Breast epithelium (tissue), 4 donors: ENCODE results near the gene ADARB2. TPM values are rescaled to one million over a fixed set of nuclear protein-coding genes. Genes with fewer than 3 reads are reported as not detected.

ENCODE experiments used
- DNase-seq, 2 donors: peaks; one replicate each; pipeline ENCODE4 v3.0.0-alpha.2; 2019; ENCODE audit warnings: low spot score in 2 of 2
- H3K27ac ChIP-seq, 2 donors: fragments of 200-600 bp; sonication (generic) in 1 of 2; one replicate each; pipeline ENCODE4 v1.5.1; 2016 to 2019; ENCODE audit warnings: mild to moderate bottlenecking in 1 of 2
- H3K27me3 ChIP-seq, 2 donors: fragments of 200-600 bp; sonication (generic) in 1 of 2; one replicate each; pipeline versions ENCODE4 v1.5.1 to v1.6.0; 2017 to 2019; ENCODE audit warnings: control low read depth in 1 of 2, mild to moderate bottlenecking in 1 of 2
- H3K36me3 ChIP-seq: fragments of 200-600 bp; one replicate; pipeline ENCODE4 v1.5.1; 2019
- H3K4me1 ChIP-seq, 2 donors: fragments of 200-600 bp; sonication (generic); one replicate each; pipeline ENCODE4 v1.5.1; 2016 to 2019; ENCODE audit warnings: control low read depth in 1 of 2
- H3K4me3 ChIP-seq, 3 donors: fragments of 200-600 bp; sonication (generic); 1 replicate in 2 of 3; 2 replicates in 1 of 3; pipeline ENCODE4 v1.5.1; 2016 to 2019; ENCODE audit warnings: mild to moderate bottlenecking in 3 of 3, moderate library complexity in 2 of 3
- H3K9me3 ChIP-seq, 2 donors: fragments of 200-600 bp; sonication (generic) in 1 of 2; one replicate each; pipeline ENCODE4 v1.5.1; 2016 to 2019; ENCODE audit warnings: control low read depth in 1 of 2
- POLR2A ChIP-seq: fragments of 450-650 bp; IDR thresholded peaks from one replicate; pipeline ENCODE4 v1.6.1; 2016; ENCODE audit warnings: antibody characterized with exemption, mild to moderate bottlenecking, moderate library complexity
- POLR2AphosphoS5 ChIP-seq, 3 donors: sonication (generic); formaldehyde crosslinking; IDR thresholded peaks; one replicate each; pipeline ENCODE4 v1.6.1; 2017; ENCODE audit warnings: antibody characterized with exemption in 3 of 3
- intact Hi-C: fragments of 100-400 bp; cut with DNase I; formaldehyde crosslinking; loops from one replicate; pipeline ENCODE4 v1.15.1; 2023; ENCODE audit warnings: low total_unique reads
- total RNA-seq, 3 donors: library from RNA; depleted of rRNA; stranded (reverse); fragments of >200 nt; gene quantifications; one replicate each; pipeline ENCODE4 v1.1.0, GENCODE V29; 2016
- TF ChIP-seq, protein P1 (sequence below), 3 donors: fragments of 450-650 bp; IDR thresholded peaks; one replicate each; pipeline ENCODE4 v1.5.1; 2016 to 2017; ENCODE audit warnings: antibody characterized with exemption in 3 of 3, mild to moderate bottlenecking in 3 of 3, moderate library complexity in 3 of 3

The ADARB2 gene
- total RNA-seq, 3 donors from 2014 or later: 0.32 to 3.9 (median 2.0) TPM

DNA sequence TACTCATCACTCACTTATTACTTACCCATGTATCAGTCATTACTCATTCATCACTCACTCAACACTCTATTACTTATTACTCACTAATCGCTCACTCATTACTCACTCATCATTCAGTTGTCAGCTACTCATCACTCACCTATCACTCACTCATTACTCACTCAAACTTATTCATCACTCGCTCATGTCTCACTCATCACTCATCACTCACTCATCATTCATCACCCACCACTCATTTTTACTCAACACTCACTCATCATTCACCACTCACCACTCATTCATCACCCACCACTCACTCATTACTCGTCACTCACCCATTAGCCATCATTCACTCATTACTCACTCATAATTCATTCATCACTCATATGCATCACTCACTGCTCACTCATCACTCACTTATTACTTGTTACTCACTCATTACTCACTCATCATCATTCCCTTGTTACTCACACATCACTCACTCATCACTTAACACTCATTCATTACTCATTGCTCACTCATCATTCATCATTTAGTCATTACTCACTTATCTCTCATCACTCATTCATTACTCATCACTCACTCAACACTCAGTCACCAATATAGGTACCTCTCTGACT is 237.9 kb downstream of the ADARB2 start:
- TF ChIP-seq POLR2AphosphoS5 (IDR thresholded peaks at IDR 0.05) (no peak), POLR2A (no peak)
- TF ChIP-seq, protein P1, sequence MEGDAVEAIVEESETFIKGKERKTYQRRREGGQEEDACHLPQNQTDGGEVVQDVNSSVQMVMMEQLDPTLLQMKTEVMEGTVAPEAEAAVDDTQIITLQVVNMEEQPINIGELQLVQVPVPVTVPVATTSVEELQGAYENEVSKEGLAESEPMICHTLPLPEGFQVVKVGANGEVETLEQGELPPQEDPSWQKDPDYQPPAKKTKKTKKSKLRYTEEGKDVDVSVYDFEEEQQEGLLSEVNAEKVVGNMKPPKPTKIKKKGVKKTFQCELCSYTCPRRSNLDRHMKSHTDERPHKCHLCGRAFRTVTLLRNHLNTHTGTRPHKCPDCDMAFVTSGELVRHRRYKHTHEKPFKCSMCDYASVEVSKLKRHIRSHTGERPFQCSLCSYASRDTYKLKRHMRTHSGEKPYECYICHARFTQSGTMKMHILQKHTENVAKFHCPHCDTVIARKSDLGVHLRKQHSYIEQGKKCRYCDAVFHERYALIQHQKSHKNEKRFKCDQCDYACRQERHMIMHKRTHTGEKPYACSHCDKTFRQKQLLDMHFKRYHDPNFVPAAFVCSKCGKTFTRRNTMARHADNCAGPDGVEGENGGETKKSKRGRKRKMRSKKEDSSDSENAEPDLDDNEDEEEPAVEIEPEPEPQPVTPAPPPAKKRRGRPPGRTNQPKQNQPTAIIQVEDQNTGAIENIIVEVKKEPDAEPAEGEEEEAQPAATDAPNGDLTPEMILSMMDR (IDR thresholded peaks at IDR 0.05): no peak

DNA sequence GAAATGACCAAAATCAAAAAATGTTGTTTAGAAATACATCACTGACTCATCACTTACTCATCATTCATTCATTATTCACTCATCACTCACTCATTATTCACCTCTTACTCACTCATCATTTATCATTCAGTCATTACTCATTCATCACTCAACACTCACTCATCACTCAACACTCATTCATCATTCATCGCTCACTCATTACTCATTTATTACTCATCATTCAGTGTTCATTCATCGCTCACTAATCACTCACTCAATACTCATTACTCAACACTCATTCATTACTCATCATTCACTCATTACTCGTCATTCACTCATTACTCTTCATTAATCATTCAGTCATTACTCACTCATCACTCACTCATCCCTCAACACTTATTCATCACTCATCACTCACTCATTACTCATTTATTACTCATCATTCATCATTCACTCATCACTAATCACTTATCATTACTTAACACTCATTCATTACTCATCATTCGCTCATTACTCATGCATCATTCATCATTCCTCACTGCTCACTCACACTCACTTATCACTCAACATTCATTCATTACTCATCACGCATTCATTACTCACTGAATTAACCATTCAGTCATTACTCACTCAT is 238.5 kb downstream of the ADARB2 start:
- intact Hi-C loops: no loop called here
- Histone ChIP-seq H3K27me3 (no peaks in the 10 kb centered on the region), H3K4me3 (no peak overlapping the region), H3K9me3 (no peaks in the 10 kb centered on the region), H3K4me1 (no peaks in the 10 kb centered on the region), H3K36me3 (no peaks in the 10 kb centered on the region), H3K27ac (no peak overlapping the region)
- TF ChIP-seq POLR2A: no peak
- TF ChIP-seq POLR2AphosphoS5 (IDR thresholded peaks at IDR 0.05): no peak
- TF ChIP-seq, protein P1 (IDR thresholded peaks at IDR 0.05): no peak
- no peak for DNase-seq

More for the DNA sequence above, 237.9 kb downstream of the ADARB2 start:
- DNase-seq: no peak
- no peaks in the 10 kb centered on the region for H3K9me3 ChIP-seq
- no peak overlapping the region for H3K27ac ChIP-seq
- no peaks in the 10 kb centered on the region for H3K36me3 ChIP-seq
- H3K4me3 ChIP-seq: no peak overlapping the region
- no peaks in the 10 kb centered on the region for H3K4me1 ChIP-seq
- no peaks in the 10 kb centered on the region for H3K27me3 ChIP-seq
- intact Hi-C loops: no loop called here

DNA sequence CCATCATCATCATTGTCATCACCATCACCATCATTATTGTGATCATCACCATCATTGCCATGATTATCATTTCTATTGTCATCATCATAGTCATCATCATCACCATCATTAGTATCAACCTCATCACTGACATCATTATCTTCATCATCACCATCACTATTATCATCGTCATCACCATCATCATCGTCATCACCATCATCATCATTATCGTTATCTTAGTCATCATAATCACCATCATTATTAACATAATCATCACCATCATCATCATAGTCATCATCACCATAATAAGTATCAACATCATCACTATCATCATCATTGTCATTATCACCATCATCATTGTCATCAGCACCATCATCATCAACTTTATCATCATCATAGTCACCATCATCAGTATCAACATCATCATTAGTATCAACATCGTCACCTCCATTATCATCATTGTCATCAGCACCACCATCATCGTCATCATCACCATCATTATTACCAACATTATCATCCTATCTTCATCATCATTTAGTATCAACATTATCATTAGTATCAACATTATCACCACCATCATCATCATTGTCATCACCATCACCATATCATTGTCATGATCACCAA is 241.3 kb downstream of the ADARB2 start:
- intact Hi-C loops: no loop called here
- no peak overlapping the region for H3K27ac ChIP-seq
- H3K4me1 ChIP-seq: no peaks in the 10 kb centered on the region
- no peaks in the 10 kb centered on the region for H3K9me3 ChIP-seq
- TF ChIP-seq, protein P1 (IDR thresholded peaks at IDR 0.05): no peak
- no peak for TF ChIP-seq POLR2A
- no peak for TF ChIP-seq POLR2AphosphoS5 (IDR thresholded peaks at IDR 0.05)
- no peak overlapping the region for H3K4me3 ChIP-seq
- no peaks in the 10 kb centered on the region for H3K36me3 ChIP-seq
- no peak for DNase-seq
- no peaks in the 10 kb centered on the region for H3K27me3 ChIP-seq

DNA sequence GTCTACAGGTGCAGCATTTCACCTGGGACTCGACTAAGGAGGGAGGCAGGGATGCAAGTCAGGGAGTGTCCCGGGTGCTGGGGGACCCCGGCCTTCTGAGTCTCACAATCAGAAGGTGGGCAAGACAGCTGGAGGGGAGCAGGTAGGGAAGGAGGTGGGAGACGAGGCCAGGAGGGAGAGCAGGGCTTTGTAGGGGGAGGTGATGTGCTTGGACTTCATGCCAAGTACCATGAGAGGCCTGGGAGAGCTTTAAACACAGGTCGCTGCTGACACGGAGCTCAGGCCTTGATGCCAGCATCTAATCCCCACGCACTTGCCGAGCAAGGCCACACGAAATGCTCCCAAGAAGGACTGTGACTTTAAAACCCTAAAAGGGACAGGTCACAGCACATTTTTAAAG is 244.7 kb downstream of the ADARB2 start:
- TF ChIP-seq, protein P1 (IDR thresholded peaks at IDR 0.05): no peak
- TF ChIP-seq POLR2A: no peak
- TF ChIP-seq POLR2AphosphoS5 (IDR thresholded peaks at IDR 0.05): no peak
- Histone ChIP-seq H3K27me3 (peaks cover 0 to 6% of the 10 kb centered on the region in 2 donors), H3K36me3 (no peaks in the 10 kb centered on the region), H3K4me1 (no peaks in the 10 kb centered on the region), H3K27ac (no peak overlapping the region), H3K4me3 (no peak overlapping the region), H3K9me3 (no peaks in the 10 kb centered on the region)
- DNase-seq: no peak
- intact Hi-C loops: no loop called here

DNA sequence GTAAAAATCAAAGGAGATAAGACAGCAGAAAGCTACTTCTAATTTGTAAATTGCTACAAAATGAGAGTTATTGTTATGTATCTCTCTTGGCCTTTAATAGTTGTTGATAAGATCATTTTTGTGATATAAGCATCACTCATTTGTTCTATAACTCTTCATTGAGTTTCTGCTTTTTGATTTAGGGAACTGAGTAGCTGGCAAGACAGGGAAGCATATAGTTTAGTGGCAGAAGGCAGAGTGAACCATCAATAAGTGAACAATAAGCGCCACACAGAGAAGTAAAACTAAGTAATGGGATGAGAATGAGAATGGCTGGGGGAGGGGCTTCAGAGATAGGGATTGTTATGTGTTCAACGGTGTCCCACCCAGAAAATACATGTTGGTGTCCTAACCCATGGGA is 245.4 kb downstream of the ADARB2 start:
- H3K27ac ChIP-seq: no peak overlapping the region
- H3K9me3 ChIP-seq: no peaks in the 10 kb centered on the region
- intact Hi-C loops: no loop called here
- H3K4me1 ChIP-seq: no peaks in the 10 kb centered on the region
- TF ChIP-seq, protein P1 (IDR thresholded peaks at IDR 0.05): no peak
- TF ChIP-seq POLR2AphosphoS5 (IDR thresholded peaks at IDR 0.05): no peak
- no peaks in the 10 kb centered on the region for H3K36me3 ChIP-seq
- DNase-seq: no peak
- H3K27me3 ChIP-seq: peaks cover 0 to 6% of the 10 kb centered on the region in 2 donors
- no peak overlapping the region for H3K4me3 ChIP-seq
